ENCODE measurements around the gene CHERP.

The CHERP gene

GRCh38 chr19:16575282-16575681 lies 33.0 kb upstream of the CHERP start:
- peaks cover 25 to 37% of the 10 kb centered on the region in 2 donors for H3K36me3 ChIP-seq (ENCODE audit: control insufficient read depth in 1 of 2, insufficient read depth in 2 of 2, low read length in 2 of 2)
- H3K27ac ChIP-seq (ENCODE audit: low read length) = no peak overlapping the region
- no peaks in the 10 kb centered on the region for H3K27me3 ChIP-seq (ENCODE audit: low read depth, low read length)
- no peak overlapping the region for H3K4me3 ChIP-seq (ENCODE audit: low read depth in 1 of 2, low read length in 2 of 2)
- H3K9me3 ChIP-seq (ENCODE audit: control insufficient read depth in 1 of 2, low read length in 2 of 2) = no peaks in the 10 kb centered on the region
- peaks cover 19 to 34% of the 10 kb centered on the region in 2 donors for H3K4me1 ChIP-seq (ENCODE audit: control insufficient read depth in 1 of 2, insufficient read depth in 2 of 2, low read length in 2 of 2)

GRCh38 chr19:16573925-16574324 lies 31.7 kb upstream of the CHERP start:
- peaks cover 19 to 34% of the 10 kb centered on the region in 2 donors for H3K4me1 ChIP-seq (ENCODE audit: control insufficient read depth in 1 of 2, insufficient read depth in 2 of 2, low read length in 2 of 2)
- H3K27me3 ChIP-seq (ENCODE audit: low read depth, low read length) = no peaks in the 10 kb centered on the region
- no peaks in the 10 kb centered on the region for H3K9me3 ChIP-seq (ENCODE audit: control insufficient read depth in 1 of 2, low read length in 2 of 2)
- no peak overlapping the region for H3K27ac ChIP-seq (ENCODE audit: low read length)
- H3K36me3 ChIP-seq (ENCODE audit: control insufficient read depth in 1 of 2, insufficient read depth in 2 of 2, low read length in 2 of 2) = peaks cover 25 to 40% of the 10 kb centered on the region in 2 donors
- peak overlapping the region; percentile 79 to 97 for H3K4me3 ChIP-seq (ENCODE audit: low read depth in 1 of 2, low read length in 2 of 2)

GRCh38 chr19:16573296-16573695 lies 31.1 kb upstream of the CHERP start:
- H3K4me3 ChIP-seq (ENCODE audit: low read depth in 1 of 2, low read length in 2 of 2) = peak overlapping the region; percentile 79 to 97
- H3K4me1 ChIP-seq (ENCODE audit: control insufficient read depth in 1 of 2, insufficient read depth in 2 of 2, low read length in 2 of 2) = peaks cover 19 to 34% of the 10 kb centered on the region in 2 donors
- H3K9me3 ChIP-seq (ENCODE audit: control insufficient read depth in 1 of 2, low read length in 2 of 2) = no peaks in the 10 kb centered on the region
- no peaks in the 10 kb centered on the region for H3K27me3 ChIP-seq (ENCODE audit: low read depth, low read length)
- H3K27ac ChIP-seq (ENCODE audit: low read length) = peak overlapping the region; percentile 90
- peaks cover 21 to 38% of the 10 kb centered on the region in 2 donors for H3K36me3 ChIP-seq (ENCODE audit: control insufficient read depth in 1 of 2, insufficient read depth in 2 of 2, low read length in 2 of 2)

- Histone ChIP-seq H3K4me1 (ENCODE audit: control insufficient read depth in 1 of 2, insufficient read depth in 2 of 2, low read length in 2 of 2) (peaks cover 19 to 34% of the 10 kb centered on the region in 2 donors), H3K27me3 (ENCODE audit: low read depth, low read length) (no peaks in the 10 kb centered on the region), H3K9me3 (ENCODE audit: control insufficient read depth in 1 of 2, low read length in 2 of 2) (no peaks in the 10 kb centered on the region), H3K27ac (ENCODE audit: low read length) (peak within 1 kb of the TSS; percentile 90), H3K4me3 (ENCODE audit: low read depth in 1 of 2, low read length in 2 of 2) (peak within 1 kb of the TSS; percentile 91 to 97), H3K36me3 (ENCODE audit: control insufficient read depth in 1 of 2, insufficient read depth in 2 of 2, low read length in 2 of 2) (peaks cover 17 to 36% of the 10 kb centered on the region in 2 donors)
Observed at GRCh38 chr19:16572332-16573211, 30.3 kb upstream of the CHERP start, which contains the start of gene SLC35E1. TSS of gene SLC35E1 (minus strand) at chr19:16572415. CDS start at chr19:16572364, 51 bp downstream.

- Histone ChIP-seq H3K36me3 (ENCODE audit: control insufficient read depth in 1 of 2, insufficient read depth in 2 of 2, low read length in 2 of 2) (peaks cover 16 to 34% of the 10 kb centered on the region in 2 donors), H3K9me3 (ENCODE audit: control insufficient read depth in 1 of 2, low read length in 2 of 2) (no peaks in the 10 kb centered on the region), H3K27ac (ENCODE audit: low read length) (peak overlapping the region; percentile 45), H3K27me3 (ENCODE audit: low read depth, low read length) (no peaks in the 10 kb centered on the region), H3K4me1 (ENCODE audit: control insufficient read depth in 1 of 2, insufficient read depth in 2 of 2, low read length in 2 of 2) (peaks cover 19 to 34% of the 10 kb centered on the region in 2 donors), H3K4me3 (ENCODE audit: low read depth in 1 of 2, low read length in 2 of 2) (peak overlapping the region; percentile 74 to 91)
Observed at GRCh38 chr19:16571822-16572331, 29.6 kb upstream of the CHERP start.

GRCh38 chr19:16571283-16571682 lies 29.0 kb upstream of the CHERP start:
- peaks cover 19 to 34% of the 10 kb centered on the region in 2 donors for H3K4me1 ChIP-seq (ENCODE audit: control insufficient read depth in 1 of 2, insufficient read depth in 2 of 2, low read length in 2 of 2)
- no peaks in the 10 kb centered on the region for H3K27me3 ChIP-seq (ENCODE audit: low read depth, low read length)
- peak overlapping the region; percentile 45 for H3K27ac ChIP-seq (ENCODE audit: low read length)
- no peaks in the 10 kb centered on the region for H3K9me3 ChIP-seq (ENCODE audit: control insufficient read depth in 1 of 2, low read length in 2 of 2)
- peak overlapping the region; percentile 74 to 91 for H3K4me3 ChIP-seq (ENCODE audit: low read depth in 1 of 2, low read length in 2 of 2)
- H3K36me3 ChIP-seq (ENCODE audit: control insufficient read depth in 1 of 2, insufficient read depth in 2 of 2, low read length in 2 of 2) = peaks cover 16 to 34% of the 10 kb centered on the region in 2 donors

- H3K4me3 ChIP-seq (ENCODE audit: low read depth in 1 of 2, low read length in 2 of 2) = no peak overlapping the region
- H3K36me3 ChIP-seq (ENCODE audit: control insufficient read depth in 1 of 2, insufficient read depth in 2 of 2, low read length in 2 of 2) = peaks cover 10 to 34% of the 10 kb centered on the region in 2 donors
- H3K27ac ChIP-seq (ENCODE audit: low read length) = no peak overlapping the region
- no peaks in the 10 kb centered on the region for H3K9me3 ChIP-seq (ENCODE audit: control insufficient read depth in 1 of 2, low read length in 2 of 2)
- no peaks in the 10 kb centered on the region for H3K27me3 ChIP-seq (ENCODE audit: low read depth, low read length)
- peaks cover 19 to 30% of the 10 kb centered on the region in 2 donors for H3K4me1 ChIP-seq (ENCODE audit: control insufficient read depth in 1 of 2, insufficient read depth in 2 of 2, low read length in 2 of 2)
Observed at GRCh38 chr19:16569609-16570320, 27.5 kb upstream of the CHERP start.

GRCh38 chr19:16566702-16567101 lies 24.5 kb upstream of the CHERP start:
- Histone ChIP-seq H3K36me3 (ENCODE audit: control insufficient read depth in 1 of 2, insufficient read depth in 2 of 2, low read length in 2 of 2) (peaks cover 19 to 59% of the 10 kb centered on the region in 2 donors), H3K4me3 (ENCODE audit: low read depth in 1 of 2, low read length in 2 of 2) (no peak overlapping the region), H3K27me3 (ENCODE audit: low read depth, low read length) (no peaks in the 10 kb centered on the region), H3K27ac (ENCODE audit: low read length) (no peak overlapping the region), H3K9me3 (ENCODE audit: control insufficient read depth in 1 of 2, low read length in 2 of 2) (no peaks in the 10 kb centered on the region), H3K4me1 (ENCODE audit: control insufficient read depth in 1 of 2, insufficient read depth in 2 of 2, low read length in 2 of 2) (peaks cover 6 to 9% of the 10 kb centered on the region in 2 donors)

GRCh38 chr19:16566161-16566560 lies 23.9 kb upstream of the CHERP start:
- H3K4me3 ChIP-seq (ENCODE audit: low read depth in 1 of 2, low read length in 2 of 2) = no peak overlapping the region
- no peak overlapping the region for H3K27ac ChIP-seq (ENCODE audit: low read length)
- peaks cover 23 to 65% of the 10 kb centered on the region in 2 donors for H3K36me3 ChIP-seq (ENCODE audit: control insufficient read depth in 1 of 2, insufficient read depth in 2 of 2, low read length in 2 of 2)

GRCh38 chr19:16564842-16565241 lies 22.6 kb upstream of the CHERP start:
- H3K4me3 ChIP-seq (ENCODE audit: low read depth in 1 of 2, low read length in 2 of 2) = no peak overlapping the region
- H3K27ac ChIP-seq (ENCODE audit: low read length) = no peak overlapping the region
- H3K4me1 ChIP-seq (ENCODE audit: control insufficient read depth in 1 of 2, insufficient read depth in 2 of 2, low read length in 2 of 2) = no peaks in the 10 kb centered on the region
- H3K27me3 ChIP-seq (ENCODE audit: low read depth, low read length) = no peaks in the 10 kb centered on the region
- H3K36me3 ChIP-seq (ENCODE audit: control insufficient read depth in 1 of 2, insufficient read depth in 2 of 2, low read length in 2 of 2) = peaks cover 23 to 72% of the 10 kb centered on the region in 2 donors
- no peaks in the 10 kb centered on the region for H3K9me3 ChIP-seq (ENCODE audit: control insufficient read depth in 1 of 2, low read length in 2 of 2)

More at GRCh38 chr19:16566161-16566560, 23.9 kb upstream of the CHERP start:
- Histone ChIP-seq H3K4me1 (ENCODE audit: control insufficient read depth in 1 of 2, insufficient read depth in 2 of 2, low read length in 2 of 2) (peaks cover 2 to 4% of the 10 kb centered on the region in 2 donors), H3K27me3 (ENCODE audit: low read depth, low read length) (no peaks in the 10 kb centered on the region), H3K9me3 (ENCODE audit: control insufficient read depth in 1 of 2, low read length in 2 of 2) (no peaks in the 10 kb centered on the region)

GRCh38 chr19:16562608-16563025 lies 20.4 kb upstream of the CHERP start:
- Histone ChIP-seq H3K27me3 (ENCODE audit: low read depth, low read length) (no peaks in the 10 kb centered on the region), H3K4me3 (ENCODE audit: low read depth in 1 of 2, low read length in 2 of 2) (no peak overlapping the region), H3K4me1 (ENCODE audit: control insufficient read depth in 1 of 2, insufficient read depth in 2 of 2, low read length in 2 of 2) (no peaks in the 10 kb centered on the region), H3K27ac (ENCODE audit: low read length) (no peak overlapping the region), H3K9me3 (ENCODE audit: control insufficient read depth in 1 of 2, low read length in 2 of 2) (no peaks in the 10 kb centered on the region), H3K36me3 (ENCODE audit: control insufficient read depth in 1 of 2, insufficient read depth in 2 of 2, low read length in 2 of 2) (peaks cover 23 to 70% of the 10 kb centered on the region in 2 donors)

All from muscle layer of duodenum (tissue), 2 donors.